CD4-positive, alpha-beta T cell treated with Interleukin-21 for 1 hour (primary cell): ENCODE data around the gene U2AF1L4.

Source experiments
- DNase-seq: peaks from one replicate; pipeline ENCODE4 v3.0.0-alpha.2; 2020

Gene U2AF1L4

GRCh38 chr19:35745328-35746086 lies at the start of gene U2AF1L4, which contains the start of gene PSENEN:
TSS of gene U2AF1L4 (minus strand) at chr19:35745418. CDS start at chr19:35745391, 27 bp downstream.
TSS of gene PSENEN (plus strand) at chr19:35745651. CDS start at chr19:35745931, 280 bp downstream.
- peak; percentile 99 for DNase-seq

- no peak for DNase-seq
These were observed 48.4 kb upstream of the U2AF1L4 start for GRCh38 chr19:35793381-35794165.

GRCh38 chr19:35792888-35793287 lies 47.7 kb upstream of the U2AF1L4 start:
- DNase-seq, result no peak

- no peak for DNase-seq
These were observed 47.1 kb upstream of the U2AF1L4 start for GRCh38 chr19:35792312-35792711.

DNA sequence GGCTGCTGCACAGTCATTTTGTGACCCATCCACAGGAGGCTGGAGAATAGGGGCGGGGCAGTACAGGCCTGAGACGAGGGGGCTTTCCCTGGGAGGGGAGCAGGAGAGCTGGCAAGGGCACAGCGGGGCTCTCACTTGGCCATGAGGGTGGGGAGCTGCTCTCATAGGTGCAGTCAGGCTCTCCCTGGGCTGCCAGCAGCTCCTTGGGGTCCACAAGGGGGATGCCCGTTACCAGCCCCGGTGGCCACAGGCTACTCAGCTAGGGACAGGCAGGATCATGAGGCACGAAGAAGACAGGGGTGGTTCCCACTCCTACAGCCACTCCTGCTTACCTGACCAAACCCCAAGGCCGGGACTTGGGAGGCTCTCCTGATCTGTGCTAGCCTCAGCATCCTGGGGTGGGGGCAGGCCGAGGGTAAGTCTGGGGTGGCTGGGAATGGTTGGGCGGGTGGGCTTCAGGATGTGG lies 46.6 kb upstream of the U2AF1L4 start:
- DNase-seq, result no peak

GRCh38 chr19:35790981-35791813 lies 46.0 kb upstream of the U2AF1L4 start:
- peak; percentile 5 for DNase-seq

DNA sequence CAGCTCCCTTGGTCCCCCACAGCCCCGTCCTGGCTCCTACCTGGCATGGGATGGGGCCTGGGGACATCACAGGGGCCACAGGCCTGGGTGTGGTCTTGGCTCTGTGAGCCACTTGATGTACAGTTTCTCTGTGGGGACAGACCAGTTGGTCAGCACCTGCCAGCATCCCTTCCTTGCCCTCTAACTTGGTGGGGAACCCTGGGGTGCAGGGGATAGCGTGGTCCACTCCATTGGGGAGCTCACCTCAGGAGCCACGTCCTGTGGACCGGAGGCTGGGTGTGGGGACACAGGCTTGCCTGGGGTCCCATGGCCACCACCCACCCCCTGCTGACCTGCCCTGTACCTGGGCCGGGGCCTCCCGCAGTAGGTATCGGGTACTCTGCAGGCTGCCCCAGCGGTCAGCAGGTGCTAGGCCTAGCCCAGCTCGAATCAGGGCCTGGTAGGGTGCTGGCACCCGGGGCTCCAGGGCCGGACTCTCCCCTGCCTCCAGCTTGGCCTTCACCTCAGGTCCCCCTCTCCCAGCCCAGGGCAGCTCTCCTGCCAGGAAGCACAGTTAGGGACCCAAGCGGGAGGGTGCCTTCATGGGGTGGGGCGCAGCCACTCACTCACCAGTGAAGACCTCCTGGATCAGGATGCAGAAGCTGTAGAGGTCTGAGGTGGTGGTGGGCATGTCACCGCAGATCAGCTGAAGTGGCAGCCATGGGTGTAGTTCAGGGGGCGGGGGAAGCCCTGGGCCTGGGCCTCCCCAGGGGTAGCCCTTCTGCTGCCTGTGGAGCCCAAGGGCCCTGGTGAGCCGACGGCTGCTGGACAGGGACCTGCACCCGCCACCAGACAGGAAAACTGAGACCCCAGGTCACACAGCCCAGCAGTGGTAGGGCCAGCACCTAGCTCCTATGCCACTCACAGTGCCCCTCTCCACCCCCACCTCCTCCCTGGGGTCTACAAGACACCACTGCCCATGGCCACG lies 45.0 kb upstream of the U2AF1L4 start:
- no peak for DNase-seq

DNA sequence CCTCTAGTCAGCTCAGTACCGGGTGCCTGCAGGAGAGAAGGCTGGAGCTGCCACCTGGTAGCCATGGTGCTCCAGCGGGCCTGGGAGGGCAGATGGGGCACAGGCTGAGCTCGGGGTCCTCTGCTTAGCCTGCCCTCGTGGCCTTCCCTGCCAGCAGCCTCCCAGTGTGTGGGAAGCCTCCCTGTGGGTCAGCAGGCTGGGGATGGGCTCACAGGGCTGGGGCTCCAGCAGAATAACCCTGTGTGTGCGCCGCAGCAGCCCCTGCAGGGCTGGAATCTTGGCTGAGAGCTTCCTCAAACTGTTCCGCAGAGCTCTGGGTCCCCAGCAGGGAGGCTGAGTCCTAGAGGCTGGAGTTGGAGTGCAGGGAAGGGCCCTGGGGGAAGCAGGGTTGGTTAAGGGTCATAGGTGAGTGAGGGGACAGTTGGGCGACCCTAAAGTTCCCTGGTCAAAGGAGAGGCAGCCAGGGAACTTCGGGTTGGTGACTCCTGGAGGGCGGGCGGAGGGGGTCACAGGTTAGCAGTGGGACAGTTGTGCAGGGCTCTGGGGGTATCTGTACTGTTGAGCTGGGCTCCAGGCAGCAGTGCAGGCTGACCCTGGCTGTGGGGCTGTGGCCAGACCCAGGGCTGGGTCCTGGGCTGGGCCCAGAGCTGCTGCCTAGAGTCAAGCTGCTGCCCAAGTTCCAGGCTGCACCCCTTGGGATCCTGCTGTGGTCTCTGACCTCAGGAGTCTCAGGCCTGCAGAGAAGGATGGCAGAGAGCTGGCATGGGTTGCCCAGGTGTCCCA lies 44.2 kb upstream of the U2AF1L4 start:
- DNase-seq, result no peak

DNA sequence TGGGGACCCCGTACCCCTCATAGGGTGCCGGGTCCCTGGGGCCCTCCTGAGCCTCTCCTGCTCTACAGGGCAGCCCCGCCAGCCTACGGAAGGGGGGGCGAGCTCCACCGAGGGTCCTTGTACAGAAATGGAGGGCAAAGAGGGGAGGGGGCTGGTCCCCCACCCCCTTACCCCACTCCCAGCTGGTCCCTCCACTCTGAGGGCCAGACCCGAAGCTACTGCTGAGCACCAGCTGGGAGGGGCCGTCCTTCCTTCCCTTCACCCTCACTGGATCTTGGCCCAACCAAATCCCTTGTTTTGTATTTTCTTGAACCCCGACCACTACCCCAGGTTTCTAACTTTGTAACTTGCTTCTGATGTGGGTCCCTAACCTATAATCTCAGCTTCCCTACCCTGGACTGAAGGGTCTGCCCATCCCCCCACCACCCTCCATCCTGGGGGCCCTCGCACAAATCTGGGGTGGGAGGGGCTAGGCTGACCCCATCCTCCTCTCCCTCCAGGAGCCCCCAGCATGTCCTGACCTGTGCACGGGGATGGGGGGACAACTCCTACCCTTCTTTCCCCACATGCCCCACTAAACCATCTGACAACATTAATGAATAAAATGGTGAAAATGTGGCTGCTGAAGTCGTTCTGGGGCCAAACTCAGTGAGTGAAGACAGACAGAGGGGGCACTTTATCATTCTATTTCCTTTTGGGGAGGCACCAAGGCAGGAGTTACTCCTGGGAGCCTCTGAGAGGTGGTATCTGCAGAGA lies 43.2 kb upstream of the U2AF1L4 start:
- DNase-seq, result no peak

- DNase-seq, result no peak
These were observed 42.1 kb upstream of the U2AF1L4 start for GRCh38 chr19:35787227-35787799.

DNA sequence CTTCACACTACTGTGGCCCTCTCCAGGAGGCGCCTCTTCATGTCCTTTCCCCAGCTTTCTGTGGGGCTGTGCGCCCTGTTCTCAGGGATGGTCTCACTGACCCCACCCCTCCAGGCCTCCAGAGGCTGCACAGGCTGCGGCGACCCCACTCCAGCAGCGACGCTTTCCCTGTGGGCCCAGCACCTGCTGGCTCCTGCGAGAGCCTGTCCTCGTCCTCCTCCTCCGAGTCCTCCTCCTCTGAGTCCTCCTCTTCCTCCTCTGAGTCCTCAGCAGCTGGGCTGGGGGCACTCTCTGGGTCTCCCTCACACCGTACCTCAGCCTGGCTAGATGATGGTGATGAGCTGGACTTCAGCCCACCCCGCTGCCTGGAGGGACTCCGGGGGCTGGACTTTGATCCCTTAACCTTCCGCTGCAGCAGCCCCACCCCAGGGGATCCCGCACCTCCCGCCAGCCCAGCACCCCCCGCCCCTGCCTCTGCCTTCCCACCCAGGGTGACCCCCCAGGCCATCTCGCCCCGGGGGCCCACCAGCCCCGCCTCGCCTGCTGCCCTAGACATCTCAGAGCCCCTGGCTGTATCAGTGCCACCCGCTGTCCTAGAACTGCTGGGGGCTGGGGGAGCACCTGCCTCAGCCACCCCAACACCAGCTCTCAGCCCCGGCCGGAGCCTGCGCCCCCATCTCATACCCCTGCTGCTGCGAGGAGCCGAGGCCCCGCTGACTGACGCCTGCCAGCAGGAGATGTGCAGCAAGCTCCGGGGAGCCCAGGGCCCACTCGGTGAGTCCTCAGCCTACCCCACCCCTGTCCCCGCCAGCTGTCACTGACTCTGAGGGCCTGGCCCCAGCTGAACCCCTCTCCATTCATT lies 41.3 kb upstream of the U2AF1L4 start:
- DNase-seq, result no peak

GRCh38 chr19:35785339-35785627 lies 40.1 kb upstream of the U2AF1L4 start:
- DNase-seq, result no peak

DNA sequence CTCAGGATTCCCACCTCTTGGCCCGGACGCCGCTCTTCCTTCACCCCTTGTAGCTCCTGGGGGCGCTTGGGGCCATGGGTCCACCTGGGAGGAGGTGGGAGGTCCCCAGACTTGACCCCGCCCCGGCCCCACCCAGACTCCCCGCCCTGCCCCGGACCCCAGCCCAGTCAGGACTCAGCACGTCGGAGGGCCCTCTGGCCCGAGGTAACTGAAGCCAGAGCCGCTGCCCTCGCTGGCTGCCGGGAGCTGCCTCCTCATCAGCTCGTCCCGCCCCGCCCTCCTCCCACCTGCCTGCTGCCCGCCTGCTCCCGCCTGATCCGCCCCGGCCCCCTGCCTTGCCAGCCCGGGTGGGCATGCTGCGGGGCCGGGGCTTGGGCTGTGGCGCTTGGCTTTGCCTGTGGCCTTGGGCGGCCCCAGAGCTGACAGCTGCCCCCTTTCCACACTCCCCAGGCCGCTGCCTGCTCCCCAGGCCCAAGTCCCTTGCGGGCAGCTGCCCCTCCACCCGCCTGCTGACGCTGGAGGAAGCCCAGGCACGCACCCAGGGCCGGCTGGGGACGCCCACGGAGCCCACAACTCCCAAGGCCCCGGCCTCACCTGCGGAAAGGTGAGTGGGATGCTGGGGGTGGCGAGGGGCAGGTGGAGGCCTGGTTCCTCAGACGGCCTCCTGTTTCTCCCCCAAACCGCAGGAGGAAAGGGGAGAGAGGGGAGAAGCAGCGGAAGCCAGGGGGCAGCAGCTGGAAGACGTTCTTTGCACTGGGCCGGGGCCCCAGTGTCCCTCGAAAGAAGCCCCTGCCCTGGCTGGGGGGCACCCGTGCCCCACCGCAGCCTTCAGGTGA lies 39.5 kb upstream of the U2AF1L4 start:
- no peak for DNase-seq

DNA sequence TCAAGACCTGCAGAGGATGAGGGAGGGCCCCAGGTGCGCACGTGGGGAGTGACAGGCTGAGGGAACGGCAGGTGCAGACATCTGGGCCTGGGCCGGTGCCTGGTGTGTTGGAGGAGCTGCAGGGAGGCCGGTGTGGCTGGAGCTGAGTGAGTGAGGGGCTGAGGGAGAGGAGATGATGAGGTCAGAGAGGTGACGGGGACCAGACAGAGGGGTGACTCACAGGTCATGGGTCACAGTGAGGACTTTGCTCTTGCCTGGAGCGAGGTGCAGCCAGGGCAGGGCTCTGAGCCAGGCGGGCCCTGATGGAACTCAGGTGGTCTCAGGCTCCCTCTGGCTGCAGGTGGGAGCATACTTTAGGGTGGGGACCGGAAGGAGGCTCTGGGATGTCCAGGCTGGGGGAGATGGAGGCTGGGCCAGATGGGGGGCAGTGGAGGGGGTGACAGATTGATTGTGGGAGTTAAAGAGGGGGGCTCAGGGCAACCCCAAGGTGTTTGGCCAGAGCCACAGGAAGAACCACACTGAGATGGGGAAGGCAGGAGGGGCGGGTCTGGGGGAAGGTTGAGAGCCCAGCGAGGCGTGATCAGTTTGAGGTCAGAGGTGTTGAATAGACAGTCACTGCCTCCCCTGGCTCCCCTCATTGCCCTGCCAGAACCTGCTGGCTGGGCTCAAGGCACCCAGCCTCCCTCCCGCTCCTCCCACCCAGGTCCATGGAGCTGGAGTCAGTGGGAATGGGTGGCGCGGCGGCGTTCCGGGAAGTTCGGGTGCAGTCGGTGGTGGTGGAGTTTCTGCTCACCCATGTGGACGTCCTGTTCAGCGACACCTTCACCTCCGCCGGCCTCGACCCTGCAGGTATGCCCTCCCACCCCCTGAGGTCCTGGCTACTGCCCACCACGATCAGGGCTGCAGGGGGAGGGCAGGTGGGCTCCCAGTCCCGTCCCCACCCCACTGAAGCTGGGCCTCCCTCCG lies 38.5 kb upstream of the U2AF1L4 start:
- no peak for DNase-seq

GRCh38 chr19:35782589-35782988 lies 37.4 kb upstream of the U2AF1L4 start:
- DNase-seq, result no peak

DNA sequence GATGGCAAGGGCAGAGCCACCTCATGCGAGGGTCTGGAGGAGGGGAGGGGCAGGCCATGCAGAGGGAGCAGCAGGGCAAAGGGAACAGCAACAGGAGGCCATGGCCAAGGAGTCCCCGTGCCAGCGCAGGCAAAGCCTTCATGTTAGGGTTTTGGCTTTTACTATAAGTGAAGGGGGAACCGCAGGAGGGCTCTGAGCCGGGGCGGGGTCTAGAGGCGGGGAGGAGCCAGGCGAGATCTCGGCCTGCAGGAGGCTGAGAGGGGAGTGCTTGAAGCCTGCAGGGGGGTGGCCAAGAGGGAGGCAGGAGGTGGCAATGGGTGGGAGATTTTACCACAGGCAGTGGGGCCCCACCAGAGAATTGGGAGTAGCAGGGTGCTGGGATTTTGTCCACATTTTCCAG lies 36.4 kb upstream of the U2AF1L4 start:
- DNase-seq, result no peak

GRCh38 chr19:35780717-35781116 lies 35.5 kb upstream of the U2AF1L4 start:
- no peak for DNase-seq
